WTC11 (cell line): Measurements from ENCODE around the gene TUBB4B. TPM values are rescaled to one million over a fixed set of nuclear protein-coding genes. Genes with fewer than 3 reads are reported as not detected.

ENCODE experiments used
- ATAC-seq: fragments of 200-7000 bp; cut with Tn5 transposase; 2 replicates; pipeline ENCODE4 v1.10.0; 2021; ENCODE audit warnings: mild to moderate bottlenecking, moderate library complexity
- CTCF ChIA-PET: fragments of 300-600 bp; sonication (Branson Sonifier 250); formaldehyde crosslinking; loops from one replicate; lab custom pipeline; 2021; ENCODE audit warnings: antibody characterized with exemption; lab: Charles Lee
- POLR2A ChIA-PET: fragments of 350-600 bp; sonication (Branson Sonifier 250); formaldehyde crosslinking; loops from one replicate; lab custom pipeline; 2021; ENCODE audit warnings: antibody characterized with exemption; lab: Charles Lee
- DNase-seq: peaks from one replicate; pipeline ENCODE4 v3.0.0; 2021; ENCODE audit warnings: low spot score
- H3K27ac Mint-ChIP-seq: 2 replicates; pipeline ENCODE4 v1.8.0; 2021; ENCODE audit warnings: mixed read lengths
- H3K27me3 Mint-ChIP-seq: 2 replicates; pipeline ENCODE4 v1.8.0; 2021; ENCODE audit warnings: low read depth, mild to moderate bottlenecking, moderate library complexity, mixed read lengths
- H3K36me3 Mint-ChIP-seq: 2 replicates; pipeline ENCODE4 v1.8.0; 2021; ENCODE audit warnings: mixed read lengths
- H3K4me1 Mint-ChIP-seq: 2 replicates; pipeline ENCODE4 v1.8.0; 2022; ENCODE audit warnings: mixed read lengths
- H3K4me3 Mint-ChIP-seq: 2 replicates; pipeline ENCODE4 v1.8.0; 2021; ENCODE audit warnings: mild to moderate bottlenecking, moderate library complexity, mixed read lengths
- H3K9me3 Mint-ChIP-seq: 2 replicates; pipeline ENCODE4 v1.8.0; 2021; ENCODE audit warnings: mixed read lengths
- AR ChIP-seq: fragments of 250-450 bp; sonication (Bioruptor Pico); IDR thresholded peaks from 2 replicates; pipeline ENCODE4 v1.9.0; 2021; ENCODE audit warnings: mild to moderate bottlenecking
- E2F5 ChIP-seq: sonication (generic); formaldehyde crosslinking; IDR thresholded peaks from 2 replicates; pipeline ENCODE4 v1.8.1; 2022; ENCODE audit warnings: mild to moderate bottlenecking, moderate library complexity, missing genetic modification reagents
- GABPB1 ChIP-seq: sonication (generic); formaldehyde crosslinking; IDR thresholded peaks from 2 replicates; pipeline ENCODE4 v1.8.1; 2023; ENCODE audit warnings: mild to moderate bottlenecking, missing genetic modification reagents
- GTF2I ChIP-seq: fragments of 250-450 bp; sonication (Bioruptor Pico); conservative IDR thresholded peaks from 2 replicates; pipeline ENCODE4 v1.4.0; 2021; ENCODE audit warnings: mild to moderate bottlenecking
- NFATC4 ChIP-seq: fragments of 250-450 bp; sonication (Bioruptor Pico); IDR thresholded peaks from 2 replicates; pipeline ENCODE4 v1.9.0; 2021; ENCODE audit warnings: mild to moderate bottlenecking
- NR1H2 ChIP-seq: sonication (generic); formaldehyde crosslinking; IDR thresholded peaks from 2 replicates; pipeline ENCODE4 v1.9.0; 2021; ENCODE audit warnings: mild to moderate bottlenecking, moderate library complexity, missing genetic modification reagents
- NR2C2 ChIP-seq: sonication (generic); formaldehyde crosslinking; IDR thresholded peaks from 2 replicates; pipeline ENCODE4 v1.8.0; 2022; ENCODE audit warnings: mild to moderate bottlenecking, missing genetic modification reagents
- RELA ChIP-seq: sonication (generic); formaldehyde crosslinking; IDR thresholded peaks from 2 replicates; pipeline ENCODE4 v1.8.1; 2022; ENCODE audit warnings: missing genetic modification reagents, mild to moderate bottlenecking, borderline replicate concordance
- STAT6 ChIP-seq: sonication (generic); formaldehyde crosslinking; conservative IDR thresholded peaks from 2 replicates; pipeline ENCODE4 v1.8.1; 2023; ENCODE audit warnings: mild to moderate bottlenecking, low read depth, missing genetic modification reagents, moderate library complexity
- TP53 ChIP-seq: sonication (generic); formaldehyde crosslinking; IDR thresholded peaks from 2 replicates; pipeline ENCODE4 v1.8.1; 2023; ENCODE audit warnings: mild to moderate bottlenecking, missing genetic modification reagents
- ZNF281 ChIP-seq: sonication (generic); formaldehyde crosslinking; IDR thresholded peaks from 2 replicates; pipeline ENCODE4 v1.8.0; 2023; ENCODE audit warnings: mild to moderate bottlenecking, missing genetic modification reagents
- ZNF396 ChIP-seq: fragments of 250-450 bp; sonication (Bioruptor Pico); IDR thresholded peaks from 2 replicates; pipeline ENCODE4 v1.8.0; 2021; ENCODE audit warnings: mild to moderate bottlenecking, moderate library complexity, borderline replicate concordance
- ZNF671 ChIP-seq: fragments of 250-450 bp; sonication (Bioruptor Pico); IDR thresholded peaks from 2 replicates; pipeline ENCODE4 v1.8.0; 2021; ENCODE audit warnings: mild to moderate bottlenecking
- total RNA-seq: library from RNA; stranded (reverse); gene quantifications from 3 replicates; pipeline ENCODE4 v1.2.3, GENCODE V29; 2021
- TF ChIP-seq, protein P1 (sequence below): sonication (generic); formaldehyde crosslinking; IDR thresholded peaks from 2 replicates; pipeline ENCODE4 v1.8.1; 2023; ENCODE audit warnings: mild to moderate bottlenecking, missing genetic modification reagents
- TF ChIP-seq, protein P2 (sequence below): sonication (generic); formaldehyde crosslinking; IDR thresholded peaks from 2 replicates; pipeline ENCODE4 v1.8.0; 2022; ENCODE audit warnings: mild to moderate bottlenecking, missing genetic modification reagents

TUBB4B gene
- total RNA-seq, 1 experiment from 2014 or later = 375 TPM

GRCh38 chr9:137273095-137273490, 32.0 kb downstream of the TUBB4B start:
- H3K4me1 Mint-ChIP-seq = peaks cover 25% of the 10 kb centered on the region
- peak overlapping the region; percentile 49; the same call in 1 of the 2 replicates for H3K27ac Mint-ChIP-seq
- POLR2A ChIA-PET = interaction anchor here (0.6 kb wide), 1 partner anchor 15 kb away, joined by 3 read pairs; no protein-coding TSS in a partner anchor

More at GRCh38 chr9:137273095-137273490, 32.0 kb downstream of the TUBB4B start:
- ATAC-seq (no peak), DNase-seq (no peak)
- no peaks in the 10 kb centered on the region for H3K9me3 Mint-ChIP-seq
- no peaks in the 10 kb centered on the region for H3K27me3 Mint-ChIP-seq
- no peak overlapping the region for H3K4me3 Mint-ChIP-seq
- TF ChIP-seq RELA (CRISPR knock-in tag) = no peak
- no peak for TF ChIP-seq AR
- no peak for TF ChIP-seq NR2C2
- TF ChIP-seq, protein P1, sequence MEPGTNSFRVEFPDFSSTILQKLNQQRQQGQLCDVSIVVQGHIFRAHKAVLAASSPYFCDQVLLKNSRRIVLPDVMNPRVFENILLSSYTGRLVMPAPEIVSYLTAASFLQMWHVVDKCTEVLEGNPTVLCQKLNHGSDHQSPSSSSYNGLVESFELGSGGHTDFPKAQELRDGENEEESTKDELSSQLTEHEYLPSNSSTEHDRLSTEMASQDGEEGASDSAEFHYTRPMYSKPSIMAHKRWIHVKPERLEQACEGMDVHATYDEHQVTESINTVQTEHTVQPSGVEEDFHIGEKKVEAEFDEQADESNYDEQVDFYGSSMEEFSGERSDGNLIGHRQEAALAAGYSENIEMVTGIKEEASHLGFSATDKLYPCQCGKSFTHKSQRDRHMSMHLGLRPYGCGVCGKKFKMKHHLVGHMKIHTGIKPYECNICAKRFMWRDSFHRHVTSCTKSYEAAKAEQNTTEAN (CRISPR knock-in tag) = no peak
- no peak for TF ChIP-seq ZNF396 (CRISPR knock-in tag)
- TF ChIP-seq ZNF671 = no peak
- TF ChIP-seq NFATC4 = no peak
- TF ChIP-seq GTF2I (CRISPR knock-in tag) = no peak
- no peak for TF ChIP-seq GABPB1 (CRISPR knock-in tag)
- TF ChIP-seq E2F5 (CRISPR knock-in tag) = no peak
- TF ChIP-seq STAT6 (CRISPR knock-in tag) = no peak
- no peak for TF ChIP-seq NR1H2 (CRISPR knock-in tag)
- no peak for TF ChIP-seq ZNF281 (CRISPR knock-in tag)
- TF ChIP-seq TP53 (CRISPR knock-in tag) = no peak
- TF ChIP-seq, protein P2, sequence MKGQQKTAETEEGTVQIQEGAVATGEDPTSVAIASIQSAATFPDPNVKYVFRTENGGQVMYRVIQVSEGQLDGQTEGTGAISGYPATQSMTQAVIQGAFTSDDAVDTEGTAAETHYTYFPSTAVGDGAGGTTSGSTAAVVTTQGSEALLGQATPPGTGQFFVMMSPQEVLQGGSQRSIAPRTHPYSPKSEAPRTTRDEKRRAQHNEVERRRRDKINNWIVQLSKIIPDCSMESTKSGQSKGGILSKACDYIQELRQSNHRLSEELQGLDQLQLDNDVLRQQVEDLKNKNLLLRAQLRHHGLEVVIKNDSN = no peak
- peaks cover 16% of the 10 kb centered on the region for H3K36me3 Mint-ChIP-seq
- CTCF ChIA-PET = interaction anchor here (0.5 to 4.4 kb wide), 6 partner anchors 8 to 137 kb away, joined by 3 to 28 read pairs (median 3); no protein-coding TSS in a partner anchor
